ENCODE data around the gene PCBP3.
"Not testable (repeated sequence)": the region's sequence is repeated elsewhere in the genome, so short reads cannot be mapped to it uniquely, and the experiment has no call there.

The PCBP3 gene

GRCh38 chr21:45957551-45957950 is 314.0 kb downstream of the PCBP3 start:
- DNase-seq, result no peak

- DNase-seq, result no peak
Measured at GRCh38 chr21:45957981-45958600, 314.6 kb downstream of the PCBP3 start.

- DNase-seq, result no peak
Measured at GRCh38 chr21:45959182-45959581, 315.7 kb downstream of the PCBP3 start.

GRCh38 chr21:45959779-45960390 is 316.4 kb downstream of the PCBP3 start:
- no peak for DNase-seq

GRCh38 chr21:45961408-45961807 is 317.9 kb downstream of the PCBP3 start:
- not testable (repeated sequence) for DNase-seq

GRCh38 chr21:45962531-45963231 is 319.2 kb downstream of the PCBP3 start:
- DNase-seq, result no peak

- no peak for DNase-seq
Measured at GRCh38 chr21:45963232-45963570, 319.7 kb downstream of the PCBP3 start.

GRCh38 chr21:45964649-45965048 is 321.1 kb downstream of the PCBP3 start:
- no peak for DNase-seq

GRCh38 chr21:45965084-45965809 is 321.7 kb downstream of the PCBP3 start:
- no peak for DNase-seq

- DNase-seq, result no peak
Measured at GRCh38 chr21:45966791-45967394, 323.4 kb downstream of the PCBP3 start.

GRCh38 chr21:45969921-45970673 is 326.6 kb downstream of the PCBP3 start:
- DNase-seq, result no peak

GRCh38 chr21:45970674-45971615 is 327.4 kb downstream of the PCBP3 start:
- peak; percentile 40 to 53 for DNase-seq

GRCh38 chr21:45971616-45972352 is 328.3 kb downstream of the PCBP3 start:
- no peak for DNase-seq

GRCh38 chr21:45972353-45972715 is 328.8 kb downstream of the PCBP3 start:
- DNase-seq, result no peak

GRCh38 chr21:45972716-45973474 is 329.4 kb downstream of the PCBP3 start:
- DNase-seq, result no peak

- peak; percentile 80 to 83 for DNase-seq
Measured at GRCh38 chr21:45973475-45974072, 330.0 kb downstream of the PCBP3 start.

- no peak for DNase-seq
Measured at GRCh38 chr21:45974073-45975019, 330.8 kb downstream of the PCBP3 start.

GRCh38 chr21:45975020-45975666 is 331.6 kb downstream of the PCBP3 start:
- DNase-seq, result no peak

Data from CD4-positive, alpha-beta T cell treated with Interferon alpha-2 for 1 hour (primary cell).